Urothelium cell line (cell line): ENCODE measurements around the gene RDM1.
A peak's percentile ranks its signal among the peaks of the same experiment; 100 is the strongest.
"Not testable (repeated sequence)": the region's sequence is repeated elsewhere in the genome, so short reads cannot be mapped to it uniquely, and the experiment has no call there.

Experiments used
- DNase-seq: peaks from one replicate; pipeline ENCODE4 v3.0.0; 2011; ENCODE audit warnings: low spot score, mixed read lengths
- FAIRE-seq: peaks from 2 replicates; lab custom pipeline; 2011; peaks lifted over from hg19 to GRCh38; lab: Jason Lieb, UNC

Gene RDM1

GRCh38 chr17:35930211-35931065 is at the start of gene RDM1:
RDM1 (minus strand) TSS chr17:35930773; CDS start chr17:35930727, 46 bp downstream.
- DNase-seq (peak; percentile 97), FAIRE-seq (no peak)

- DNase-seq (no peak), FAIRE-seq (no peak)
Observed at GRCh38 chr17:35978346-35978745, 47.8 kb upstream of the RDM1 start.

GRCh38 chr17:35977509-35977908 is 46.9 kb upstream of the RDM1 start:
- no peak for FAIRE-seq
- DNase-seq = no peak

GRCh38 chr17:35973333-35974260 is 43.0 kb upstream of the RDM1 start:
- DNase-seq (no peak), FAIRE-seq (no peak)

GRCh38 chr17:35972945-35973332 is 42.4 kb upstream of the RDM1 start:
- DNase-seq (no peak), FAIRE-seq (no peak)

GRCh38 chr17:35972535-35972934 is 42.0 kb upstream of the RDM1 start:
- DNase-seq (no peak), FAIRE-seq (no peak)

- no peak for FAIRE-seq
- no peak for DNase-seq
Observed at GRCh38 chr17:35972066-35972465, 41.5 kb upstream of the RDM1 start.

GRCh38 chr17:35969558-35970380 is 39.2 kb upstream of the RDM1 start:
- peak; percentile 74 for DNase-seq

GRCh38 chr17:35968520-35969054 is 38.0 kb upstream of the RDM1 start:
- FAIRE-seq (no peak), DNase-seq (no peak)

More at GRCh38 chr17:35969558-35970380, 39.2 kb upstream of the RDM1 start:
- no peak for FAIRE-seq

- no peak for FAIRE-seq
- DNase-seq = no peak
Observed at GRCh38 chr17:35965272-35965671, 34.7 kb upstream of the RDM1 start.

- DNase-seq (no peak), FAIRE-seq (no peak)
Observed at GRCh38 chr17:35963663-35964062, 33.1 kb upstream of the RDM1 start.

- DNase-seq (no peak), FAIRE-seq (no peak)
Observed at GRCh38 chr17:35953720-35954119, 23.1 kb upstream of the RDM1 start.

GRCh38 chr17:35949401-35949800 is 18.8 kb upstream of the RDM1 start:
- DNase-seq = no peak
- no peak for FAIRE-seq

GRCh38 chr17:35948092-35948491 is 17.5 kb upstream of the RDM1 start:
- DNase-seq (no peak), FAIRE-seq (no peak)

GRCh38 chr17:35947156-35947585 is 16.6 kb upstream of the RDM1 start:
- peak; percentile 63 for DNase-seq
- FAIRE-seq = no peak

- FAIRE-seq = no peak
- DNase-seq = no peak
Observed at GRCh38 chr17:35944151-35944550, 13.6 kb upstream of the RDM1 start.

GRCh38 chr17:35943537-35943936 is 13.0 kb upstream of the RDM1 start, which contains the start of gene LYZL6:
LYZL6 (minus strand) TSS chr17:35943713; CDS start chr17:35939356, 4,357 bp downstream.
- DNase-seq (no peak), FAIRE-seq (no peak)

GRCh38 chr17:35942588-35943186 is 12.1 kb upstream of the RDM1 start:
- FAIRE-seq (no peak), DNase-seq (no peak)

- FAIRE-seq = not testable (repeated sequence)
Observed at GRCh38 chr17:35938492-35938891, 7.9 kb upstream of the RDM1 start.

GRCh38 chr17:35936063-35936462 is 5.5 kb upstream of the RDM1 start:
- no peak for FAIRE-seq
- DNase-seq = no peak

More at GRCh38 chr17:35938492-35938891, 7.9 kb upstream of the RDM1 start:
- DNase-seq = not testable (repeated sequence)
